IPS-18a (cell line): ENCODE measurements around the gene RPP21.

Experiments
- H3K27ac ChIP-seq: one replicate; pipeline ENCODE4 v1.5.1; 2013; ENCODE audit warnings: low read length
- H3K27me3 ChIP-seq: one replicate; pipeline ENCODE4 v1.6.1; 2013; ENCODE audit warnings: mild to moderate bottlenecking, low read length; ENCODE audit not compliant: control insufficient read depth, insufficient read depth
- H3K36me3 ChIP-seq: one replicate; pipeline ENCODE4 v1.6.1; 2013; ENCODE audit warnings: low read depth, low read length; ENCODE audit not compliant: control insufficient read depth
- H3K4me1 ChIP-seq: one replicate; pipeline ENCODE4 v1.6.1; 2013; ENCODE audit warnings: low read depth, low read length; ENCODE audit not compliant: control insufficient read depth
- H3K4me3 ChIP-seq: one replicate; pipeline ENCODE4 v1.5.1; 2013; ENCODE audit warnings: low read length
- H3K9ac ChIP-seq: one replicate; pipeline ENCODE4 v1.6.1; 2013; ENCODE audit warnings: mild to moderate bottlenecking, low read length, moderate library complexity
- H3K9me3 ChIP-seq: one replicate; pipeline ENCODE4 v1.6.1; 2013; ENCODE audit warnings: low read depth, low read length; ENCODE audit not compliant: control insufficient read depth

RPP21 gene

GRCh38 chr6:30344868-30345671 lies at the start of gene RPP21:
Gene RPP21 (plus strand): TSS chr6:30345156. CDS start chr6:30345172, 16 bp downstream.
- Histone ChIP-seq H3K9me3 (no peaks in the 10 kb centered on the region), H3K36me3 (peaks cover 25% of the 10 kb centered on the region), H3K27ac (peak within 1 kb of the TSS; percentile 54), H3K4me3 (peak within 1 kb of the TSS; percentile 89), H3K9ac (peak within 1 kb of the TSS; percentile 86), H3K4me1 (peaks cover 5% of the 10 kb centered on the region), H3K27me3 (no peaks in the 10 kb centered on the region)

GRCh38 chr6:30295837-30296236 lies 49.1 kb upstream of the RPP21 start:
- Histone ChIP-seq H3K36me3 (peaks cover 50% of the 10 kb centered on the region), H3K27ac (no peak overlapping the region), H3K9me3 (peaks cover 30% of the 10 kb centered on the region)

GRCh38 chr6:30304002-30304401 lies 41.0 kb upstream of the RPP21 start:
- H3K4me1 ChIP-seq, result no peaks in the 10 kb centered on the region
- no peak overlapping the region for H3K27ac ChIP-seq
- H3K27me3 ChIP-seq, result no peaks in the 10 kb centered on the region
- H3K36me3 ChIP-seq, result peaks cover 17% of the 10 kb centered on the region
- H3K9me3 ChIP-seq, result peaks cover 41% of the 10 kb centered on the region
- H3K9ac ChIP-seq, result no peak overlapping the region
- H3K4me3 ChIP-seq, result no peak overlapping the region

More at GRCh38 chr6:30295837-30296236, 49.1 kb upstream of the RPP21 start:
- Histone ChIP-seq H3K4me3 (no peak overlapping the region), H3K27me3 (no peaks in the 10 kb centered on the region), H3K9ac (no peak overlapping the region), H3K4me1 (no peaks in the 10 kb centered on the region)

- no peak overlapping the region for H3K27ac ChIP-seq
- no peak overlapping the region for H3K4me3 ChIP-seq
Observed at GRCh38 chr6:30311101-30311500, 33.9 kb upstream of the RPP21 start.

GRCh38 chr6:30311671-30312070 lies 33.3 kb upstream of the RPP21 start:
- no peak overlapping the region for H3K4me3 ChIP-seq
- H3K27ac ChIP-seq, result no peak overlapping the region
- H3K36me3 ChIP-seq, result peaks cover 19% of the 10 kb centered on the region
- no peak overlapping the region for H3K9ac ChIP-seq
- no peaks in the 10 kb centered on the region for H3K27me3 ChIP-seq
- H3K9me3 ChIP-seq, result no peaks in the 10 kb centered on the region
- no peaks in the 10 kb centered on the region for H3K4me1 ChIP-seq

More at GRCh38 chr6:30311101-30311500, 33.9 kb upstream of the RPP21 start:
- Histone ChIP-seq H3K9ac (no peak overlapping the region), H3K36me3 (peaks cover 19% of the 10 kb centered on the region), H3K27me3 (no peaks in the 10 kb centered on the region), H3K9me3 (no peaks in the 10 kb centered on the region), H3K4me1 (no peaks in the 10 kb centered on the region)

- Histone ChIP-seq H3K4me1 (peaks cover under 1% of the 10 kb centered on the region), H3K27ac (no peak overlapping the region), H3K36me3 (peaks cover 19% of the 10 kb centered on the region), H3K9ac (no peak overlapping the region), H3K4me3 (no peak overlapping the region), H3K9me3 (no peaks in the 10 kb centered on the region), H3K27me3 (no peaks in the 10 kb centered on the region)
Observed at GRCh38 chr6:30312266-30312665, 32.7 kb upstream of the RPP21 start.

- H3K9me3 ChIP-seq, result no peaks in the 10 kb centered on the region
- H3K9ac ChIP-seq, result no peak overlapping the region
- peaks cover 6% of the 10 kb centered on the region for H3K4me1 ChIP-seq
- H3K27ac ChIP-seq, result no peak overlapping the region
- no peaks in the 10 kb centered on the region for H3K27me3 ChIP-seq
- no peak overlapping the region for H3K4me3 ChIP-seq
- peaks cover 16% of the 10 kb centered on the region for H3K36me3 ChIP-seq
Observed at GRCh38 chr6:30312676-30313321, 32.2 kb upstream of the RPP21 start.

- Histone ChIP-seq H3K9ac (no peak overlapping the region), H3K4me3 (no peak overlapping the region), H3K4me1 (peaks cover 18% of the 10 kb centered on the region), H3K9me3 (no peaks in the 10 kb centered on the region), H3K36me3 (peaks cover 18% of the 10 kb centered on the region), H3K27ac (no peak overlapping the region), H3K27me3 (no peaks in the 10 kb centered on the region)
Observed at GRCh38 chr6:30315156-30315555, 29.8 kb upstream of the RPP21 start.

GRCh38 chr6:30317913-30318589 lies 26.9 kb upstream of the RPP21 start:
- Histone ChIP-seq H3K27ac (no peak overlapping the region), H3K27me3 (no peaks in the 10 kb centered on the region), H3K9me3 (no peaks in the 10 kb centered on the region), H3K4me1 (peaks cover 41% of the 10 kb centered on the region), H3K9ac (no peak overlapping the region), H3K4me3 (no peak overlapping the region), H3K36me3 (peaks cover 18% of the 10 kb centered on the region)

- Histone ChIP-seq H3K27ac (no peak overlapping the region), H3K9ac (no peak overlapping the region), H3K9me3 (no peaks in the 10 kb centered on the region), H3K27me3 (no peaks in the 10 kb centered on the region), H3K4me1 (peaks cover 47% of the 10 kb centered on the region), H3K36me3 (peaks cover 8% of the 10 kb centered on the region), H3K4me3 (peak overlapping the region; percentile 8)
Observed at GRCh38 chr6:30319146-30319835, 25.7 kb upstream of the RPP21 start.
